COR-L47 (cell line): ENCODE data around the gene RPL9.
"Not testable (repeated sequence)": the region's sequence is repeated elsewhere in the genome, so short reads cannot be mapped to it uniquely, and the experiment has no call there.

Experiments
- DNase-seq: peaks from one replicate; lab custom pipeline; 2025; lab: John Stamatoyannopoulos, UW

RPL9 gene

GRCh38 chr4:39466747-39467146, 8.0 kb upstream of the RPL9 start:
- no peak for DNase-seq

DNA sequence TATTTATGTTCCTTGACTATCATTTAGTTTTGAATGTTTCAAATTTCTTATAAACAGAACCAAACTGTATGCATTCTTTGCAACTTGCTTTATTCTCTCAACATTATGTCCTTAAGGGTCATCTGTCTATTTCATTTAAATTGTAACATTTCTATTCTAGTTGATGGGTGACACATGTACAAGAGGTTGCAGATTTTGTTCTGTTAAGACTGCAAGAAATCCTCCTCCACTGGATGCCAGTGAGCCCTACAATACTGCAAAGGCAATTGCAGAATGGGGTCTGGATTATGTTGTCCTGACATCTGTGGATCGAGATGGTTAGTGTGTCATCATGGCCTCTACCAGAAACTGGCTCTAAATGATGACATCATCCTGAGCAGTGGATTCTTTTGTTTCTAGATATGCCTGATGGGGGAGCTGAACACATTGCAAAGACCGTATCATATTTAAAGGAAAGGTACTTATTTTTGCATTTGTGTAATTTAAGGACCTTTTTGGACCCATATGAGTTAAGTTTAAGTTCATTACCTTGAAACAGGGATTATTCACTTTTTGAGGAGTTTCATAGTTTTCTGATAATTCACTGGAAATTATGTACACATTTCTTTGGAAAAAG, 6.3 kb upstream of the RPL9 start:
- DNase-seq = no peak

GRCh38 chr4:39458161-39458504, 589 bp downstream of the RPL9 start:
- DNase-seq = not testable (repeated sequence)

GRCh38 chr4:39456946-39457763, 1.6 kb downstream of the RPL9 start:
- no peak for DNase-seq

GRCh38 chr4:39455486-39455885, 3.2 kb downstream of the RPL9 start:
- DNase-seq = no peak

DNA sequence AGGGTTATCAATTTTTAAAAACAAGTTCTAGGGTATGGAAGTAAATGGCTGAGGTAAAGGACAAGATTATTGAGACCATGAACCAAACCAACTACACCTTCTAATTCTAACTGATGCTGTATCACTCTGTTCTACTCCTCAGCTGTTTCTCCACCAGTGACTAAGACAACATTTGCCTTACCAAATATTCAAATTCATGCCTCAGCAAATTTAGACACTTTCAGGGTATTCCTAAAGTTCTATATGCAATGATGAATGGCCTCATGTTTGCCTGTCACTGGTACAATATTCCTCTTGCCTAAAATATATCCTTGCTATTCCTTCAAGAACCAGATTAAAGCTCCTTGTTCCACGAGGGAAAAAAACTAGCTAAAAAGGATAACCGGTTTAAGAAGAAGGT, 5.0 kb downstream of the RPL9 start:
- DNase-seq = no peak

DNA sequence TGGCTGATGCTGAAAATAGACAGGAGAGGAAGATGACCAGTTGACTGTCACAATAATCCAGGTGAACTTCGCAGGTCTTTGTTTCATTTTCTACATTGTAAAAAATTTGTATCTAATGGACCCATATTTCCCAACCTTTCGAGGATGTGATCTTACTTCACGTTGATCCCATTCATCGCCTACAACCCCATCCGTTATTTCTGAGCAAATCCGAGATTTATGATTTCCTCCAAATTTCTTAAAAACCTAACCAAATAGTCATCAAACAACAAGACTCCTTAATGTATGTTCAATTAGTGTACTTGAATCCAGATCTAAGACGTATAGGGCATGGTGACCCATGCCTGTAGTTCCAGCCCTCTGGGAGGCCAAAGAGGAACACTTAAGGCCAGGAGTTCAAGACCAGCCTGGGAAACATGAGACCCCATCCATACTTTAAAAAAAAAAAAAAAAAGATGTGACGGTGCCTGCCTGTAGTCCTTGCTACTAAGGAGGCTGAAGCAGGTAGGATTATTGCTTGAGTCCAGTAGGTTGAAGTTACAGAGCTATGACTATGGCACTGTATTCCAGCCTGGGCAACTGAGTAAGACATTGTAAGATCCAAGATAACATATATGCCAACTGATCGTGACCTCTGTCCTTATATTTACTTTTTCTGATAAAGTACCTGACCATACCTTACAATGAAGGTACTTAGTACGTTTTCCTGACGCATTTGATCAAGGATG, 5.7 kb downstream of the RPL9 start:
- DNase-seq = no peak

- no peak for DNase-seq
Measured at GRCh38 chr4:39452153-39452859, 6.4 kb downstream of the RPL9 start.

DNA sequence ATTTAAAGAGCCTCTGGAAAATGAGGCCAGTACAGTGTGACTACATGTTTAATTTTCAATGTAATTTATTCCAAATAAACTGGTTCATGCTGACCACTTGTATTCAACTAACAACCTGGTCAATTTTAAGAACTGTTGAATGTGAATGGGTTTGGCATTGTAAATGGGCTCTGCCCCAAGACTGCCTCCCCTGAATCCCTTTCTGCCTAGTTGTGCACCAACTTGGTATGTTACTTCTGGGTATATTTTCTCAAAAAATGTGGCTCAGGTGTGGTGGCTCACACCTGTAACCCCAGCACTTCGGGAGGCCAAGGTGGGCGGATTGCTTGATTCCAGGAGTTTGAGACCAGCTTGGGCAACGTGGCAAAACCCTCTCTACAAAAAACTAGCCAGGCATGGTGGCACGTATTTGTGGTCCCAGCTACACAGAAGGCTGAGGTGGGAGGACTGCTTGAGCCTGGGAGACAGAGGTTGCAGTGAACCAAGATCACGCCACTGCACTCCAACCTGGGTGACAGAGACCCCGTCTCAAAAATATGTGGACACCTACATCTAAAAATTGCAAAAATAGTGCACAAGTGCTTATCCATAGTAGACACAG, 7.2 kb downstream of the RPL9 start:
- DNase-seq = no peak

- no peak for DNase-seq
Measured at GRCh38 chr4:39450618-39451017, 8.1 kb downstream of the RPL9 start.

DNA sequence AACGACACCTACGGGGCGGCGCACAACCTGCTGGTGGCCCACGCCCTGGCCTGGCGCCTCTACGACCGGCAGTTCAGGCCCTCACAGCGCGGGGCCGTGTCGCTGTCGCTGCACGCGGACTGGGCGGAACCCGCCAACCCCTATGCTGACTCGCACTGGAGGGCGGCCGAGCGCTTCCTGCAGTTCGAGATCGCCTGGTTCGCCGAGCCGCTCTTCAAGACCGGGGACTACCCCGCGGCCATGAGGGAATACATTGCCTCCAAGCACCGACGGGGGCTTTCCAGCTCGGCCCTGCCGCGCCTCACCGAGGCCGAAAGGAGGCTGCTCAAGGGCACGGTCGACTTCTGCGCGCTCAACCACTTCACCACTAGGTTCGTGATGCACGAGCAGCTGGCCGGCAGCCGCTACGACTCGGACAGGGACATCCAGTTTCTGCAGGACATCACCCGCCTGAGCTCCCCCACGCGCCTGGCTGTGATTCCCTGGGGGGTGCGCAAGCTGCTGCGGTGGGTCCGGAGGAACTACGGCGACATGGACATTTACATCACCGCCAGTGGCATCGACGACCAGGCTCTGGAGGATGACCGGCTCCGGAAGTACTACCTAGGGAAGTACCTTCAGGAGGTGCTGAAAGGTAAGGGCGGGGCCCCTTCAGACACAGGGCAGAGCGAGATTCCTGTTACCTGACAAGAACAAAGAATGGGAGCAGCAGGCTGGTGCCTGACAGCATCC, 11.7 kb downstream of the RPL9 start:
- DNase-seq = no peak

DNA sequence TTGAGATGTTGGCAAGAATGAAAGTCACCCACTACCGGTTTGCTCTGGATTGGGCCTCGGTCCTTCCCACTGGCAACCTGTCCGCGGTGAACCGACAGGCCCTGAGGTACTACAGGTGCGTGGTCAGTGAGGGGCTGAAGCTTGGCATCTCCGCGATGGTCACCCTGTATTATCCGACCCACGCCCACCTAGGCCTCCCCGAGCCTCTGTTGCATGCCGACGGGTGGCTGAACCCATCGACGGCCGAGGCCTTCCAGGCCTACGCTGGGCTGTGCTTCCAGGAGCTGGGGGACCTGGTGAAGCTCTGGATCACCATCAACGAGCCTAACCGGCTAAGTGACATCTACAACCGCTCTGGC, 12.3 kb downstream of the RPL9 start:
- no peak for DNase-seq

- DNase-seq = no peak
Measured at GRCh38 chr4:39442998-39443397, 15.7 kb downstream of the RPL9 start.

DNA sequence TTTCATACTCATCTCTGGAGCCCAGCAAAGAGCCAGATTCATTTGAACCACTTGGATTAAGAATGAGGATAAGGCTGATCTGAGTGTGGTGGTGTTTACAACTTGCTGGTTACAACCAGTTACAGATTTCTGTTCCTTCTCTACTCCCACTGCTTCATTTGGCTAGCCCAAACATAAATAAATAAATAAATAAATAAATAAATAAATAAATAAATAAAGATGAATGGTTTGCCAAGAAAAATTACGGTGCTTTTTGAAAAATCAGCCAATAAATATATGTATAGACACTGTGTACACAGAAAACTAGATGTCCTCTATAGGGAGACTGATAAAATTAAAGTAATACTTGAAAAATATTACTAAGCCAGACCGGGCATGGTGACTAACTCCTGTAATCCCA, 17.1 kb downstream of the RPL9 start:
- no peak for DNase-seq

GRCh38 chr4:39435659-39436563, 22.8 kb downstream of the RPL9 start:
- DNase-seq = no peak

DNA sequence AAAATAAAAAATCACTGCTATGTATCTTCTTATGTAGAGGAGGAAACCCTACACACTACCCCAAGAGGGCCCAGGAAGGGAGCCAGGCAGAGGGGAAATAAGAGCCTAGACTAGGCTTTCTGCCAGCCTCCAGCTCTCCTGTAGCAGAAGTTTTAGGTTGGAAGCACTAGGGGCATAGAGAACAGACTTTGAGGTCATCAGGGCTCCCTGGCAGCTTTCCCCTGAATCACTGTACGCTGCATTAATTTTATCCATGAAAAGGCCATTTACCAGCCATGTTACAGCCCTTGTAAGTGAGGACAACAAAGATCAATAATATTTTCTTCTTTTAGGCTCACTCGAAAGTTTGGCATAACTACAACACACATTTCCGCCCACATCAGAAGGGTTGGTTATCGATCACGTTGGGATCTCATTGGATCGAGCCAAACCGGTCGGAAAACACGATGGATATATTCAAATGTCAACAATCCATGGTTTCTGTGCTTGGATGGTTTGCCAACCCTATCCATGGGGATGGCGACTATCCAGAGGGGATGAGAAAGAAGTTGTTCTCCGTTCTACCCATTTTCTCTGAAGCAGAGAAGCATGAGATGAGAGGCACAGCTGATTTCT, 24.7 kb downstream of the RPL9 start:
- no peak for DNase-seq

DNA sequence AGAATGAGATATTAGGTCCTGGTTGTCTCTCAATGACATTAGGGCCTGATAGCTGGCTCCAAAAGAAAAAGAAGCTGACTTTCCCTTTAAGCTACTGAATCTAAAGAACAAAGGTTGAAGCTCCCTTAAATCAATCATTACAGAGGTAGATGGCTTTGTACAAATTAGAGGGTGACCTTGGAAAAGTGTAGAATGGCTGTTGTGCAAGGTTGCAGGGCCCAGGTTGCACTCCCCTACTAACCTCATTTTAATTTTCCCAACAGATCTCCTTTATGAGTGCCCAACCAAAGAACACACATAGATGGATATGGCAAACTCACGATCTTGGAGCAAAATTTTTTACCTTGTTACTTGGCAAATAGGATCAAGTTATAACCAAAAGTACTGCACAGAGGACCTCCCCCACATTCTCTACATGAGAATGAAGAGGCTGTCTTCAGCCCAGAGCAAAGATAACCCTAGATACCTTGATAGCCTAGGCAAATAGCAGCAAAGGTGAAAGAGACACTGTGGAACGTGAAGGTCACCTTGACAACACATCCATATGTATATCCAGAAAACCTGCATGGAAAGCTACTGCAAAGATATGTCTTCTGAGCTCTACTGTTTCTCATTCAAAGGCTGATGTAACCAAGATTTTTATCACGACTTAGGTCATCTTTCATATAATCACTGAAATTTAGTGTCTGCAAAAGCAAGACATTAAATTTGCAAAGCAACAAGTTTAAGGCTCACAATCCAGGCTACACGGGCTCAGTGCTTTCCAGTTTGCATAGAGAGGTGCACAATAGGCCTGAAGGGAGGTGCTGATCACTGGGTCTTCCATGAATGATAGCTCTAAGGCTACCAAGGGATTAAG, 29.0 kb downstream of the RPL9 start:
- no peak for DNase-seq

GRCh38 chr4:39427520-39428114, 31.1 kb downstream of the RPL9 start:
- DNase-seq = no peak

GRCh38 chr4:39426728-39427127, 32.0 kb downstream of the RPL9 start:
- DNase-seq = no peak
